Ovary (tissue), 3 donors: ENCODE data around the gene SERINC5.

Experiments
- CTCF ChIP-seq, 3 donors: fragments of 450-650 bp in 2 of 3; fragments of 200-600 bp in 1 of 3; IDR thresholded peaks; one replicate each; pipeline versions ENCODE4 v1.5.1 to v1.8.0; 2016 to 2022; ENCODE audit warnings: antibody characterized with exemption in 3 of 3, mild to moderate bottlenecking in 1 of 3
- EP300 ChIP-seq: sonication (generic); formaldehyde crosslinking; IDR thresholded peaks from one replicate; pipeline ENCODE4 v1.6.1; 2017; ENCODE audit warnings: antibody characterized with exemption
- POLR2A ChIP-seq: fragments of 450-650 bp; IDR thresholded peaks from one replicate; pipeline ENCODE4 v1.6.1; 2017; ENCODE audit warnings: antibody characterized with exemption, mild to moderate bottlenecking, moderate library complexity
- donor health status: DM: no; HTN: no; CAD: no.

- TF ChIP-seq CTCF (IDR thresholded peaks at IDR 0.05) (no peak), EP300 (no peak), POLR2A (no peak)
Measured at GRCh38 chr5:80156156-80156555, 99.7 kb downstream of the SERINC5 start.
